Stimulated activated CD8-positive, alpha-beta memory T cell treated with anti-CD3 and anti-CD28 coated beads, Interleukin-7, amount 100 ng/mL, for 4 hours (primary cell): Measurements from ENCODE around the gene ANO7.
"Not testable (repeated sequence)": the region's sequence is repeated elsewhere in the genome, so short reads cannot be mapped to it uniquely, and the experiment has no call there.

ENCODE experiments used
- DNase-seq, 2 donors: peaks; one replicate each; pipeline ENCODE4 v3.0.0-alpha.2; 2020; ENCODE audit warnings: low read depth in 2 of 2

Gene ANO7

DNA sequence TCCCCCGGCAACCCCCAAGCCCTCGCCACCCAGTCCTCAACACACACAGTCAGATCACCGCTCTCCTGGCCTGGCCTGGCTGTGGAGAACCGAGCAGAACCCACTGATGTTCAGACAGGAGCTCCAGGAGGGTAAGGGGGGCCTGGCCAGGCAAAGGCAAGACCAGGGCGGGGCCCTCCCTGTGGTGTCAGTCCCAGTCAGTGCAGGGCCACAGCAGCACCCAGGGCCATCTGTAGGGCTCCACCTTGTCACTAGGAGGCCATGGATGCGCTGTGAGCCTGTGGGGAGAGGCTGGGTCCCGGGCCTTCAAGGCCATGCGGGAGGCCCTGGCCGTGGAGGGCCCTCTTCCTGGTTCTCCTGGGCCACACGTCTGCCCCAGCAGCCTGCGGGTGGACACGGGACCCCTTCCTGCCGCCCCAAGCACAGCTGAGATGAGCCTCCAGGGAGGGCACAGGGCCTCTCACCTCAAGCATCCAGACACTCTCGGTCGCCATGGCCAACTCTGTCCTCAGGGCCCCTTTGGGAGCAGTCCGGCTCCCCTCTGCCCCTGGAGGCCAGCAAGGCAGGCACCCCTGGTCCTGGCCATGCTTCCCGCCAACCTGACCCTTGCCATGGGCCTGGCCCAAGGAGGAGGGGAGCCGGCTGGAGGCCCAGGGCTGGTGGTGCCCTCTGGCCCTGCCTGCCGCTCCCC lies 2.0 kb downstream of the ANO7 start:
- no peak for DNase-seq

DNA sequence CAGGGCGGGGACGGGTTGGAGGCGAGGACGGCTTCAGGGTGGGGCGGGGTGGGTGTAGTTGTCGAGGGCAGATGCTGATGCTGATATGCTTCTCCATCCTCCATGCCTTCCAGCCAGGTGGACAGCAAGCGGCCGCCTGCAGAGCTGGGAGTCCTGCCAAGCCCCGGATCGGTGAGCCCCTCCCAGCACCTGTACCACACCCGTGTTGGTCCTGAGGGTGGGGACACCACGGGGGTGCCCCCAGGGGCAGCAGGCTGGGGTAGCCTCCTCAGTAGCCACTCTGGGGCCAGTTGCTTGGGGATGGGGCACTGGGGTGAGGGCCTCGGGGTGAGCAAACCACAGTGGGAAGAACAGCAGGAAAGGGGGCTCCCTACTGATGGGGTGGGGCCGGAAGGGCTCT lies 2.6 kb downstream of the ANO7 start:
- DNase-seq, result no peak

DNA sequence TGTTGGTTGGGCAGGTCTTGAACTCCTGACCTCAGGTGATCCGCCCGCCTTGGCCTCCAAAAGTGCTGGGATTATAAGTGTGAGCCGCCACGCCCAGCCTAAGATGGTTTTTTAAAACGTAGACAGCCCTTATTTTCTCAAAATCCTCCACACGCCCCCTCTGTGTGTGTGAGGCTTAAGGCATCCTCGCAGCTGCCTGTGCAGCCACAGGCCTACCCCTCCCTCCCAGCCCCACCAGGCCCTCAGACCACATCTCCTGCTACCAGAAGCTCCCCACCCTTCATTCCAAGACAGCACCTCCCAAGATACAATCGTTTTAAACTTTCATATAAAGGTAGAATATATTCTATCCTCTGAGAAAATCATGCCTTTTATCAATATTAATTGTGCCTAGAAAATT lies 4.8 kb downstream of the ANO7 start:
- DNase-seq, result no peak

DNA sequence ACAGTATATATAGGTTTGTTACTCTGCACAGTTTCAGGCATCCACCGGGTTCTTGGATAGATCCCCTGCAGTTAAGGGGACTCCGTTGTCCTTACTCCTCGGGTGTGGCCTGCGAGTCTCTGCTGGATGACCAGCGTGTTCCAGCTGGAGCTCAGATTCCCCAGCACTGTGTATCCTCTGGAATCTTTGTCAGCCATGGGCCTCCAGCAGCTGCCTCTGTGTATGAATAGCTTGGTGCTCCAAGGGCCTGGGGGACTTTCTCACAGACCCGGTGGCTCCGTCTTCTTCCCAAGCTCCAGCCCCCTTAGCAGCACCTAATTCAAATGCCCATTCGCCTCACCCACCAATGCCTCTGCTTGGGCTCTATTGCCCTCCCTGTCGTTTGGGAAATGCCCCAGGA lies 6.3 kb downstream of the ANO7 start:
- no peak for DNase-seq

DNA sequence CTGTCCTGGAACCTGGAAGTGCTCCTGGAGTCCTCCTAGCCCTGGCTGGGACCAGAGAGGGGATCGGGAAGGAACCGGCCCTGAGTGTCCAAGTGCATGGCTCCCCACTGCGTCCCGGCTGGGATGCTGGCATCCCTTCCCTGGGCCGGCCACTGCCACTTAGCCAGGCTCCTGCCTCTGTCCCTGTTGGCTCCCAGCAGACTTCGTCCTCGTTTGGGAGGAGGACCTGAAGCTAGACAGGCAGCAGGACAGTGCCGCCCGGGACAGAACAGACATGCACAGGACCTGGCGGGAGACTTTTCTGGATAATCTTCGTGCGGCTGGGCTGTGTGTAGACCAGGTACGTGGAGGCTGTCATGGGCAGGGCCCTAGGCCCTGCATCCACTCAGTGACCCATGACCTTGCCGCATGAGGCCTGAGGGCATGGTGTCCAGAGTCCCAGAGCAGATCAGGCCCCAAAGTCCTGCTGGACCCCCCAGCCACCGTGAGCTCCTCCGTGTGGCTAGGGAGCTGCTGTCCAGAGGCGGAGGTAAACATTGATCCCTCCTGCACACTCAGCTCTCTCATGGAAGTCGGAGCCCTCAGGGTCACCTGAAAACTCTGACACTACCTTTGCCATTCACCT lies 7.1 kb downstream of the ANO7 start:
- no peak for DNase-seq

DNA sequence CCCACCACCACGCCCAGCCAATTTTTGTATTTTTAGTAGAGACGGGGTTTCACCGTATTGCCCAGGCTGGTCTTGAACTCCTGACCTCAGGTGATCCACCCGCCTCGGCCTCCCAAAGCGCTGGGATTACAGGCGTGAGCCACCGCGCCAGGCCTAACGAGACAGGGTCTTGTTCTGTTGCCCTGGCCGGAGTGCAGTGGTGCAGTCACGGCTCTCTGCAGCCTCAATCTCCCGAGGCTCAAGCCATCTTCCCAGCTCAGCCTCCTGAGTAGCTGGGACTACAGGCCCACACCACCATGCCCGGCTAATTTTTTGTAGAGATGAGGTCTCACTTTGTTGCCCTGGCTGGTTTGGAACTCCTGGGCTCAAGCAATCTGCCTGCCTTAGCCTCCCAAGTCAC lies 8.8 kb downstream of the ANO7 start:
- DNase-seq, result not testable (repeated sequence)

DNA sequence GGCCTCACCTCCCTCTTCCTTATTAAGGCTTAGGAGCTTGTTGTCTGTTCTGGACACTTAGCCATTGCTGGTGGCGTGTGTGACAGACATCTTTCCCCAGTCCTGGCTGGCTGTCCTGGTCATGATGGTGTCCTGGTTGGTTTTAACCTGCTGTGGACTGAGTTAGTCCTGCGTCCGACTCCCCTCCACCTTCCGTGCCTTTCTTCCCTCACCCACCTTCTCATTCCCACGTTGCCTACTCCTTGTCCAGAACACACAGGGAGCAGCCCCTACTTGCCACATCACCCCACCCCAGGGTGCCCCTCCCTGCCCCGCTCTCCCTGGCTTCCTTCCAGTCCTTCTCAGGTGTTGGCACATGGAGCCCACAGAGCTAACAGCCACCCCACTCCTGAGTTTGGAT lies 9.5 kb downstream of the ANO7 start:
- DNase-seq, result no peak

DNA sequence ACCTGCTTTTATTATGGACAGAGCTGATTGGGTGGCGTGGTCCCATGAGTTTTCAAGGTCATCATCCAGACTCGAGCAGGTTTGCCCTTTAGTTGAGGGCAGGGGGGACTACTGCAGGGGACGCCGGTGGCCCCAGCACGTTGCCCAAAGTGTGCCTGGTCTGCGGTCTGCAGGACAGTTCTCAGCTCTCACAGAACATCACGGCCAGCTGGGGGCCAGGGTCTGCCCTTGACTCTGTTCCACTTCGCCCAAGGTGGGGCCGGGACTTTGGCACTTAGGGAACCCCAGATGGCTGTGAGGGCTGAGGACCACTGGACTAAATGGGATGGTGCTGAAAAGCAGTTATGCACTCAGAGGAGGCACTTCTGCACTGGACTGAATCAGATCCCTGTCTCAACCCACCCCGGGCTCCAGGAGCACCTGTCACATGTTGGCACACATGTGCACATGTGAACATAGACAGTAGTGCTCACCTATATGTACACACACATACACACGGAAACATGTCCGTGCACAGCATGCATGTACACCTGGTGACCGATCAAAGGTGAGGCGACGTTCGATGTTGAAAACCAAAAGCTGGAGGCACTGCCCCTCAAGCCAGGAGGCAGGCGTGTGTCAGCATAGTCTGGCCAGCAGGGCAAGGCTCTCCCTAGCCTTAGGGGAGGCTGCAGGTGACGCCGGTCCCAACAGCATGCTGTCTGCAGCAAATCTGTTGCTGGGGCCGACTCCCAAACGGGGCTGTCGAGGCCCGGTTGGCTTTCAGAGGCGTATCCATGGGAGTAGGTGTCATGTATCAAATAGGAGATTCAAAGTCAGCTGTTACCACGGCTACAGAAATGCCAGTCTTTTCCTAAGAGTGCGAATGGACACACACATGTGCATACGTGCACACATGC lies 10.2 kb downstream of the ANO7 start:
- DNase-seq, result no peak

DNA sequence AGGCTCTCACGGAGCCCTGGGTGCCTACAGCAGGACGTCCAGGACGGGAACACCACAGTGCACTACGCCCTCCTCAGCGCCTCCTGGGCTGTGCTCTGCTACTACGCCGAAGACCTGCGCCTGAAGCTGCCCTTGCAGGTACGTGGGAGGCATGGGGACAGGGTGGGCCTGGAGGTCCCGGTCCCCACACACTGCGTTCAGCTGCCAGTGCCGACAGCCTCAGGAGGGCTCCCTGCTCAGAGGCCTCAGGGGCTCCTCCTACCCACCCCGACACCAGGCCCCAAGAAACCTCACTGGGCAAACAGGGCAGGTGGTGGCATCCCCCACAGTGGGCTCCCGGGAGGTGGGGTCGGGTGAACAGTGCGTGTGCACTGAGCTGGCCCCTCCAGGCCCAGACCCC lies 10.8 kb downstream of the ANO7 start:
- DNase-seq, result no peak

DNA sequence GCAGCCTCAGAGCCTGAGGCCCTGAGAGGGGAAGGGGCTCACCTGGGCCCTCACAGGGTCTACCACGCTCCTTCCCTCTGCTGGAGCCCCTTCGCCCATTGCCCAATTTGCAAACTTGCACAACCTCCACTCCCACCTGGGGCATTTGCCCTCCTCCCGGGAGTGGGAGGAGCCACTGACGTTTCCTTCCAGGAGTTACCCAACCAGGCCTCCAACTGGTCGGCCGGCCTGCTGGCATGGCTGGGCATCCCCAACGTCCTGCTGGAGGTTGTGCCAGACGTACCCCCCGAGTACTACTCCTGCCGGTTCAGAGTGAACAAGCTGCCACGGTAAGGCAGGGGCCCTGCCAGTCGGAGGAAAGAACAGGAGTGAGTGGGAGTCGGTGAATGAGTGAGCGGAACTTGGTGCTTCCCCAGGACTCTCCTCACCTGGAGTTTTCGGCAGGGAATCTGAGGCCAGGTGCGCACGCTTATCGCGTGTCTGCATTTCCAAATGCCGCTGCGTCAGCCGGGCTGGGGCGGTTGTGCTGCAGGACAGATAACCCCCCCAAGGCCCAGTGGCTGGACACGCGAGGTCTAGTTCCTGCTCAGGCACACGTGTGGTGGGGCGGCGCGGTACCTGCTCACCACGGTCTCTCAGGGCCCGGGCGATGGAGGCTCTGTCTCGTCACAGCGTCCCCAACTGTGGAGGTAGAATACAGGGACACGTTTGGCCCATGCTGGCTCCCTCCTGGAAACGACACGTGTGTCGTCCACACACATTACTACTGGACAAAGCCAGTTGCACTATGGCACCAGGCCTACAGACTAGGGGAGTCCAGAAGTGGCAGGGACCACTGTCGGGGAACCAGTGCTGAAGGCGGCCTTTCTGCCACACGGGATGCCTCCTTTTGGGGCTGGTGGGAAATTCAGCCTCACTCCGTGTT lies 11.7 kb downstream of the ANO7 start:
- no peak for DNase-seq

DNA sequence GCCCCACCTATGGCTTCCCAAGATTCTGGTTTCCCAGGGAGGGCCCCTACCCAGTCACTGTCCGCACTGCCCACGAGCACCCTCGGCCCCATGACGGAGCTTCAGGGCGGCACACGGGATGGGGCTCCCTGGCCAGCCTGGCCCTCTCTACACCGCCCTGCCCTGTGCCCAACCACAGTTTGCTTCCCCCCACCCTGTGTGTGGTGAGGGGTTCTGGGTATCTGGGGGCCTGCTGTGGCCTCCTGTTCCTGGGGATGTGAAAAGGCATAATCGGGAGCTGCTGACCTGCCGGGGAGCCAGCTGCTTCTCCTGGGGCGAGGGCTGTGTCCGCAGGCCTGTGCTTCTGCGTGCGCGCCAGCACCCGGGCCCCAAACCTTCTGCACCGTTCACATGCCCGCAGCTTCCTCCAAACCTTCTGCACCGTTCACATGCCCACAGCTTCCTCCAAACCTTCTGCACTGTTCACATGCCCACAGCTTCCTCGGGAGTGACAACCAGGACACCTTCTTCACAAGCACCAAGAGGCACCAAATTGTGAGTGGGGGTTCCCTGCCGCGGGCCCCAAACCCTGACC lies 12.4 kb downstream of the ANO7 start:
- DNase-seq, result no peak

DNA sequence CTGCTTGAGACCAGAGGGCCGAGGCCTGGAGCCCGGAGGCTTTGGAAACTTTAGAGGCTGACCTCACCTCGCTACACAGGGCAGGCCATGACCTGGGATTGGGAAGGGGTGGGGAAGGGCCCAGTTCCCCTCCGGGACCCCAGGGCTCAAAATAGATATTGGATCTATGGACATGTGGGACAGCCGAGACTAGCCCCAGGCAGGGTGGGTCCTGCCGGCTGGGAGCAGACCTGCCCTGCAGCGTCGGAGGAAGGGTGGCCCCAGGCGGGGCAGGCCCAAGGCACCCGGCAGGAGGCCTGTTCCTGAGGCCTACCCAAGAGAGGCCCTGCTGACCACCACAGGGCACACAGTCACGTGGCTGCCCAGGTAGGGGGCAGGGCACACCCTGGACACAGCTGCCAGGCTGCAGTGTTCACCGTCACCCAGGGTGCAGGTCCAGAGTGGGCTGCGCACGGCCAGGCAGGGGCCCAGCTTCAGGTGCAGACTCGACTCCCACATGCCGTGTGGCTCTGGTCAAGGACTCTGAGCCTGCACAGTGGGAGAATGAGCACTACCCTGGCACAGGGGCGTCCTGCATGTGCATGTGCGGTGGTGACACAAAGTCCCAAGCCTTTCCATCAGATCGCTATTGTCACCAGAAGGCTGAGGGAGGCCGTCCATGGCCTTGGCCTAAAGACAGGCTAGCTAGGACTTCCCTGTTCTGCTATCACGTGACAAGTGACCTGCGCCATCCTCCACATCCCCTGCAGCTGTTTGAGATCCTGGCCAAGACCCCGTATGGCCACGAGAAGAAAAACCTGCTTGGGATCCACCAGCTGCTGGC lies 13.2 kb downstream of the ANO7 start:
- no peak for DNase-seq

DNA sequence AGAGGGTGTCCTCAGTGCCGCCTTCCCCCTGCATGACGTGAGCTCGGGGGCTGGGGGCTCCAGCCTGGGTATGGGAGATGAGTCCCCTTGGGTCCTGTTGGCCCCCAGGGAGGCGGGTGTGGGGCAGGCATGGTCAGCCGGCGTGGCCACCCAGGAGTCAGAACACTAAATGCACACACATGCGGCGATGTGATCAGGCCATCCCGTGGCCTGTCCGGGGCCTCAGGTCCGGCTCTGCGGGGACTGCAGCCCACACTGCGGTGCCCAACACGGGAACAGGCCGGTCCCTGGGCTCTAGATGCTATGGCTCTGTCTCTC lies 13.8 kb downstream of the ANO7 start:
- DNase-seq, result no peak

DNA sequence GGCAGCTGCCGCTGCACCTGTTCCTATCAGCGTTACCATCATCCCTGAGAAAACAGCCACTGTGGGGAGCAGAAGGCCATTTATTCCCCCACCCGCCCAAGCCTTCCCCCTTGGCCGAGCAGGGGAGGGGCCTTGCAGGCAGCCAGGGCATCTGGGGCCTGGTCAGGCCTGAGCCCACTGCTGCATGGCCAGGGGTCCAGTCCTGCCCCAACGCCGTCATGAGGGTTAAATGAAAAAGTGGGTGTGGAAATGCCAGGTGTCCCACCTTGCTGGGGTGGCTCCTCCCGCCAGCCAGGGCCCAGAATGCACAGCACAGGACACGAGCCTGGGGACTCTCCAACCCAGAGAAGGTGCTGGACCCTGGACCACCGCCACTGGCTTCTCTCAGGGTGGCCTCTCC lies 14.2 kb downstream of the ANO7 start:
- DNase-seq, result no peak

DNA sequence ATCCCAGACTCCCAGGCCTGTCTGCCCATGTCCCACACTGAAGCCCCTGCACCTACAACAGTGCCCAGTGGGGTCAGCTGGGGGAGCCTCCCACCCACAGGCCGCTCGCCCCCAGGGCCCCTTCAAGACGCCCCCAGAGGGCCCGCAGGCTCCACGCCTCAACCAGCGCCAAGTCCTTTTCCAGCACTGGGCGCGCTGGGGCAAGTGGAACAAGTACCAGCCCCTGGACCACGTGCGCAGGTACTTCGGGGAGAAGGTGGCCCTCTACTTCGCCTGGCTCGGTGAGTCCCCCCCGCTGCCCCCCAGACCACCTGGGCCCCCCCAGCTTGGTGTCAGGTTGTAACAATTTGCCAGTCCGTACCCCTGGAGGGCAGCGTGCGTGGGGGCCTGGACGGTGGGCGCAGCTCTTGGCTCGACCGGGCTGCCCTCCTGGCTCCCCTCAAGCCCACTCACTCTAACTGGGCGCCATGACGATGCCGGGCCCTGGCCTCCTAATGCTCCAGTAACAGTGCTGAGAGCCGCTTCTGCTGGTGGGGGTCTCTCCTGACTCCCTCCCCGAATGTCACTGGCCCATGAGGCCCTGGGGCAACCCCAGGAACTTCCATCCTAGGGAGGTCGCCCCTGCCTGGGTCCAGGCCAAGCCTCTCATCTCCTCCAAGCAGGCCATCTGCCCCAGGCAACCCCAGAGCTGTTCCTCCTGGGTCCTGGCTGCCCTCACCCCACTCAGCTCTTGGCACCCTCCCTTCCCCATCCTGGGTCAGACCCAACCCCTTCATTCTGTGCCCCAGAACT lies 14.9 kb downstream of the ANO7 start:
- no peak for DNase-seq

DNA sequence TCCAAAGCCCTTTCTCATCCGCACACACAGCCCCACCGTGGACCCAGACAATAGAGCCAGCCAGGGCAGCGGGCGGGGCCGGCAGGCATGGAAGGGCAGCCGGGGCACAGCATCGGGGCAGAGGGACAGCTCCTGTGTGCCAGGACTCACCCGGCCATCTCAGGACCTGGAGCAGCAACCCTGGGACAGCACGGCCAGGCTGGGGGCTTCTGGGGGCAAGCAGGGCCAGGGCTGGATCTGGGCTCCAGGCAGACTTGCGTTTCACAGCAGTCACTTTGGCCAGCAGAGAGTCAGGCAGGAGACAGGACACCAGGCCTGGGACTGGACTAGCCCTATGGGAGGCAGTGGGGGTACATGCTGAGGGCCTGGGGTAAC lies 15.5 kb downstream of the ANO7 start:
- DNase-seq, result no peak

DNA sequence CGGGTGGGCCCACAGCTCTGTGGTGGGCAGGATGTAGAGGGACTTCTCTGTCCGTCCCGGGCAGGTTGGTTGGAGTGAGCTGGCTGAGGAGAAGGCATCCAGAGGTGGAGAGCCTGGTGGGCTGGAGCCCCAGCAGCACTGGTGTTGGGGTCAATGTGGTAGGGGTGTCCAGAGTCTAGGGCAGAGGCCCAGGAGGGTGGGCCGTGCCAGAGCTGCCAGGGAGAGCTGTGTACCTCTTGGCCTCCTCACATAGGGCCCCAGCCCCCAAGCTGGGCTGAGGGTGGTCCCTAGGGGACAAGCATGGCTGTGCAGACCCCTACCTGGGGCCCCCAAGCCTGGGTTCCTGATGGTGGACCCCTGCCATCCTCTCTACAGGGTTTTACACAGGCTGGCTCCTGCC lies 16.0 kb downstream of the ANO7 start:
- DNase-seq, result no peak

DNA sequence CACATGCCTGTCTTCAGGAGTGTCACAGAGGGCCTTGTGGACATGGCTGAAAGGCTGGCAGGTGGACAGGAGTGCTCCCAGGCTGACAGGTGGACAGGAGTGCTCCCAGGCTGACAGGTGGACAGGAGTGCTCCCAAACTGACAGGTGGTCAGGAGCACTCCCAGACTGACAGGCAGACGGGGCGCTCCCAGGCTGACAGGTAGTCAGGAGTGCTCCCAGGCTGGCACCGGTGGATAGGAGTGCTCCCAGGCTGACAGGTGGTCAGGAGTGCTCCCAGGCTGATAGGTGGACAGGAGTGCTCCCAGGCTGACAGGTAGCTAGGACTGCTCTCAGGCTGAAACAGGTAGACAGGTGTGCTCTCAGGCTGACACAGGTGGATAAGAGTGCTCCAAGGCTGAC lies 16.6 kb downstream of the ANO7 start:
- no peak for DNase-seq

DNA sequence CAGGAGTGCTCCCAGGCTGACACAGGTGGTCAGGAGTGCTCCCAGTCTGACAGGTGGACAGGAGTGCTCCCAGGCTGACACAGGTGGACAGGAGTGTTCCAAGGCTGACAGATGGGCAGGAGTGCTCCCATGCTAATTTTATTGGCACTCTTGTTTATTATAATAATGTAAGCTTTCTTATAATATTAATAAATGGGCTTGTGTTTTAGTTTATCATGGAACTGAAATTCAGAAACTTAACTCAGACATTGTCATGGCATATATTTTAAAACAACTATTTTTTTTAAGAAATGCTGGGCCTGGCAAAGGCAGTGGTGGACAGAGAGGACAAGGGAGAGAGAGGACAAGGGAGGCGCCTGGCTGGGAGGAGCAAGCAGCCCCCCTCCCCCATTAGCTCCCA lies 18.7 kb downstream of the ANO7 start:
- no peak for DNase-seq

DNA sequence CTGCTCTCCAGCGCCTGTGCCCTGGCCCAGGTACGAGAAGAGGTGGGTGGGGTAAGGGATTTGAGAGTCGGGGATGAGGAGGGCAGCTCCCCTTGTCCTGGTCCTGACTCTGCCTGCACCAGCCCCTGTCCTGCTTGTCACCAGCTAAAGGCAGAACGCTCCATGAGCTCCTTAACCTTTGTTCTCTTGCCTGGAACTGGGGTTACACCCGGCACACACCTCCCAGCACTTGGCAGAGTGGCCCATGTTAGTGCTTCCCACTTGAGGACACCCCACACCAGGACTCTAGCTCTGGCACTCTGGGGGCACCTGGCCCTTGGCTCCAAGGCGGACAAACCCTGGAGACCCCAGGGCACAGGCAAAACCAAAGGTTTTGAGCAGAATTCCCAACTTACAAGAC lies 19.2 kb downstream of the ANO7 start:
- no peak for DNase-seq
